IMR-90 (cell line): ENCODE measurements around the gene CD6. TPM values are rescaled to one million over a fixed set of nuclear protein-coding genes. Genes with fewer than 3 reads are reported as not detected.

Experiments
- ATAC-seq: fragments of 200-7000 bp; cut with Tn5 transposase; 2 replicates; pipeline ENCODE4 v1.9.1; 2020; ENCODE audit warnings: low read depth, mild to moderate bottlenecking, moderate library complexity
- BruUV-seq: library from RNA; stranded (reverse); fragments of 400-500 nt; replicated peaks from 2 replicates; lab custom pipeline; 2021; lab: Mats Ljungman, UMichigan
- CTCF ChIA-PET: fragments of 300-600 bp; formaldehyde crosslinking; extraction: SDS; loops from one replicate; lab custom pipeline; 2021; ENCODE audit warnings: antibody characterized with exemption; lab: Yijun Ruan, JAX
- POLR2A ChIA-PET: fragments of 300-600 bp; sonication (Branson Sonifier 250); formaldehyde crosslinking; loops from one replicate; lab custom pipeline; 2022; ENCODE audit warnings: antibody characterized with exemption; ENCODE audit not compliant: unreplicated experiment; lab: Charles Lee
- DNase-seq: peaks from one replicate; pipeline ENCODE4 v3.0.0; 2013
- H2AFZ ChIP-seq: replicated peaks from 2 replicates; pipeline ENCODE3; 2013; ENCODE audit warnings: low read length, mild to moderate bottlenecking; ENCODE audit not compliant: poor library complexity
- H2AK5ac ChIP-seq: 2 replicates; pipeline ENCODE4 v1.6.1; 2013; ENCODE audit warnings: low read depth, low read length, inconsistent platforms
- H2AK9ac ChIP-seq: replicated peaks from 2 replicates; pipeline ENCODE3; 2013; ENCODE audit warnings: mild to moderate bottlenecking, low read depth, low read length, moderate library complexity; ENCODE audit not compliant: poor library complexity
- H2BK120ac ChIP-seq: 2 replicates; pipeline ENCODE4 v1.6.1; 2013; ENCODE audit warnings: low read depth, low read length, inconsistent platforms
- H2BK15ac ChIP-seq: 3 replicates; pipeline ENCODE4 v1.6.1; 2013; ENCODE audit warnings: low read depth, low read length, inconsistent platforms
- H2BK20ac ChIP-seq: 2 replicates; pipeline ENCODE4 v1.6.1; 2013; ENCODE audit warnings: low read depth, mild to moderate bottlenecking, inconsistent platforms, low read length, moderate library complexity
- H2BK5ac ChIP-seq: 2 replicates; pipeline ENCODE4 v1.6.1; 2013; ENCODE audit warnings: mild to moderate bottlenecking, low read depth, low read length, inconsistent platforms; ENCODE audit not compliant: poor library complexity, severe bottlenecking
- H3K14ac ChIP-seq: replicated peaks from 2 replicates; pipeline ENCODE4 v1.6.1; 2013; ENCODE audit warnings: low read depth, low read length, inconsistent platforms
- H3K18ac ChIP-seq: 2 replicates; pipeline ENCODE4 v1.6.1; 2013; ENCODE audit warnings: low read depth, low read length, control low read depth
- H3K23ac ChIP-seq: 2 replicates; pipeline ENCODE4 v1.6.1; 2013; ENCODE audit warnings: low read depth, low read length, inconsistent platforms
- H3K27ac ChIP-seq: 2 replicates; pipeline ENCODE4 v1.5.1; 2013; ENCODE audit warnings: mild to moderate bottlenecking, control low read depth, low read length; ENCODE audit not compliant: insufficient read depth
- H3K27me3 ChIP-seq: 2 replicates; pipeline ENCODE4 v1.6.1; 2013; ENCODE audit warnings: low read length; ENCODE audit not compliant: control insufficient read depth, insufficient read depth
- H3K36me3 ChIP-seq: 2 replicates; pipeline ENCODE4 v1.6.1; 2013; ENCODE audit warnings: low read length, mixed read lengths; ENCODE audit not compliant: control insufficient read depth, insufficient read depth
- H3K4ac ChIP-seq: 2 replicates; pipeline ENCODE4 v1.6.1; 2013; ENCODE audit warnings: low read depth, low read length, inconsistent platforms
- H3K4me1 ChIP-seq: 2 replicates; pipeline ENCODE4 v1.6.1; 2013; ENCODE audit warnings: low read length, mixed read lengths; ENCODE audit not compliant: control insufficient read depth, insufficient read depth
- H3K4me2 ChIP-seq: 2 replicates; pipeline ENCODE4 v1.6.1; 2013; ENCODE audit warnings: low read depth, mild to moderate bottlenecking, control low read depth, low read length, moderate library complexity
- H3K4me3 ChIP-seq: 2 replicates; pipeline ENCODE4 v1.5.1; 2013; ENCODE audit warnings: low read depth, mild to moderate bottlenecking, control low read depth, low read length, moderate library complexity; ENCODE audit not compliant: insufficient read depth
- H3K56ac ChIP-seq: 2 replicates; pipeline ENCODE4 v1.6.1; 2013; ENCODE audit warnings: low read length, inconsistent platforms; ENCODE audit not compliant: insufficient read depth; ENCODE audit errors: extremely low read depth
- H3K79me1 ChIP-seq, 2 experiments: 2 replicates each; pipeline ENCODE4 v1.6.1; 2013; ENCODE audit warnings: low read length in 2 of 2, inconsistent platforms in 1 of 2, low read depth in 1 of 2
- H3K9ac ChIP-seq: 2 replicates; pipeline ENCODE4 v1.6.1; 2013; ENCODE audit warnings: low read depth, low read length, control low read depth
- H3K9me1 ChIP-seq: 2 replicates; pipeline ENCODE4 v1.6.1; 2013; ENCODE audit warnings: low read length, inconsistent platforms; ENCODE audit not compliant: insufficient read depth
- H3K9me3 ChIP-seq: 2 replicates; pipeline ENCODE4 v1.6.1; 2013; ENCODE audit warnings: low read length; ENCODE audit not compliant: control insufficient read depth, insufficient read depth
- H4K20me1 ChIP-seq: 2 replicates; pipeline ENCODE4 v1.6.1; 2013; ENCODE audit warnings: low read length, inconsistent platforms; ENCODE audit not compliant: insufficient read depth
- H4K5ac ChIP-seq: 2 replicates; pipeline ENCODE4 v1.6.1; 2013; ENCODE audit warnings: mild to moderate bottlenecking, low read depth, low read length, control low read depth
- H4K8ac ChIP-seq, 2 experiments: 2 replicates each; pipeline ENCODE4 v1.6.1; 2013; ENCODE audit warnings: low read depth in 2 of 2, low read length in 2 of 2, control low read depth in 1 of 2, inconsistent platforms in 1 of 2
- H4K91ac ChIP-seq: 2 replicates; pipeline ENCODE4 v1.6.1; 2013; ENCODE audit warnings: low read depth, low read length, inconsistent platforms; ENCODE audit not compliant: insufficient read depth
- CEBPB ChIP-seq: IDR thresholded peaks from 2 replicates; pipeline ENCODE4 v1.6.1; 2012; ENCODE audit warnings: low read depth, low read length, improper control_type of control experiment
- FOS ChIP-seq: fragments of 150-350 bp; IDR thresholded peaks from 2 replicates; pipeline ENCODE4 v1.6.1; 2016; ENCODE audit warnings: low read depth, low read length
- MAZ ChIP-seq: IDR thresholded peaks from 2 replicates; pipeline ENCODE4 v1.6.1; 2012; ENCODE audit warnings: low read depth, mild to moderate bottlenecking, low read length, improper control_type of control experiment, moderate library complexity, borderline replicate concordance
- NFE2L2 ChIP-seq: fragments of 150-350 bp; IDR thresholded peaks from 2 replicates; pipeline ENCODE4 v1.6.1; 2016; ENCODE audit warnings: low read depth, mild to moderate bottlenecking, low read length
- RAD21 ChIP-seq: IDR thresholded peaks from 2 replicates; pipeline ENCODE4 v1.6.1; 2012; ENCODE audit warnings: low read length, improper control_type of control experiment
- RFX5 ChIP-seq: IDR thresholded peaks from 2 replicates; pipeline ENCODE4 v1.8.0; 2012; ENCODE audit warnings: low read depth, mild to moderate bottlenecking, low read length, moderate library complexity
- WGBS, 2 experiments: methylation state at CpG; one replicate each; pipeline versions ENCODE4 v1.1.5 to v1.1.7; 2013; ENCODE audit warnings: missing lambda C conversion rate in 2 of 2; ENCODE audit not compliant: insufficient read length in 1 of 2; ENCODE audit errors: extremely low coverage in 2 of 2; 5-methylcytosine and 5-hydroxymethylcytosine counted together
- dilution Hi-C: fragments of 300-500 bp; cut with HindIII; formaldehyde crosslinking; loops from one replicate; pipeline ENCODE4 v1.14.3; 2018; ENCODE audit warnings: low sequenced_read_pairs; ENCODE audit not compliant: unreplicated experiment
- in situ Hi-C: fragments of 300-500 bp; cut with MboI; formaldehyde crosslinking; loops from 3 replicates; pipeline ENCODE4 v1.14.3; 2019; ENCODE audit warnings: low sequenced_read_pairs, inconsistent platforms, mixed read lengths
- intact Hi-C: fragments of 100-400 bp; cut with micrococcal nuclease; formaldehyde crosslinking; loops from 2 replicates; pipeline ENCODE4 v1.10.0; 2022
- polyA plus RNA-seq, 3 experiments: library from polyadenylated mRNA; depleted of rRNA; stranded (reverse); fragments of >200 nt; gene quantifications; 2 replicates each; pipeline ENCODE4 v1.2.3, GENCODE V29; 2012; ENCODE audit warnings: low replicate concordance in 1 of 3
- total RNA-seq: library from RNA; depleted of rRNA; stranded (reverse); fragments of >200 nt; gene quantifications from 2 replicates; pipeline ENCODE4 v1.2.3, GENCODE V29; 2012
- TF ChIP-seq, protein P1 (sequence below): fragments of 150-350 bp; IDR thresholded peaks from 2 replicates; pipeline ENCODE4 v1.6.1; 2016; ENCODE audit warnings: low read depth, mild to moderate bottlenecking, low read length, moderate library complexity, borderline replicate concordance

Gene CD6
- total and polyA plus RNA-seq, 2 of the 4 experiments (the other 2 are of a cell fraction): not detected

DNA sequence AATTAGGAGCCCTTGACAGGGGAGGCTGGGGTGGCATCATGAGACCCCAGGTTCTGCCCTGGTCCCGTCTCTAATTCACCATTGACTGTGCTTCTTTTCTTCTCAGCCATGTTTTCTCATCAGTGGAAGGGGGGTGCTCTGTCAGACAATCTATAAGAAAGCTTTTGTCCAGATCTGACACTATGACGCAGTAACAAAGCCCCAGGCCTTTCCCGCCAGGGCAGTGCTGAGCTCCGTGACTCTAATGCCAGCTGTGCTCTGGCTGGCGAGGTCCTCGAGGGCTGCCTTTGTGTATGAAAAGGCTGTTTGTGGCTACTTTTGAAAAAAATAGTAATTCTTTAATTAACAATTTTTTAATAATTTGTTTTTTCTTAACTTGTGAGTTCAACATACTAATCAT is 3.2 kb downstream of the CD6 start:
- no peaks in the 10 kb centered on the region for H3K79me1 ChIP-seq
- H2BK120ac ChIP-seq: no peak overlapping the region
- intact Hi-C loops: no loop called here
- TF ChIP-seq NFE2L2: no peak
- no peak for TF ChIP-seq CEBPB
- TF ChIP-seq RAD21: no peak
- no peak for TF ChIP-seq RFX5
- TF ChIP-seq, protein P1, sequence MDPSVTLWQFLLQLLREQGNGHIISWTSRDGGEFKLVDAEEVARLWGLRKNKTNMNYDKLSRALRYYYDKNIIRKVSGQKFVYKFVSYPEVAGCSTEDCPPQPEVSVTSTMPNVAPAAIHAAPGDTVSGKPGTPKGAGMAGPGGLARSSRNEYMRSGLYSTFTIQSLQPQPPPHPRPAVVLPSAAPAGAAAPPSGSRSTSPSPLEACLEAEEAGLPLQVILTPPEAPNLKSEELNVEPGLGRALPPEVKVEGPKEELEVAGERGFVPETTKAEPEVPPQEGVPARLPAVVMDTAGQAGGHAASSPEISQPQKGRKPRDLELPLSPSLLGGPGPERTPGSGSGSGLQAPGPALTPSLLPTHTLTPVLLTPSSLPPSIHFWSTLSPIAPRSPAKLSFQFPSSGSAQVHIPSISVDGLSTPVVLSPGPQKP: no peak
- no peak for TF ChIP-seq MAZ
- TF ChIP-seq FOS: no peak
- H2BK5ac ChIP-seq: no peak overlapping the region
- no peak overlapping the region for H2AK9ac ChIP-seq
- H3K9ac ChIP-seq: no peak overlapping the region
- H3K14ac ChIP-seq: no peak overlapping the region
- H2BK20ac ChIP-seq: no peak overlapping the region
- H3K27ac ChIP-seq: no peak overlapping the region
- no peak overlapping the region for H3K4me2 ChIP-seq
- H3K4me3 ChIP-seq: no peak overlapping the region
- H3K56ac ChIP-seq: no peak overlapping the region
- no peak overlapping the region for H2BK15ac ChIP-seq
- in situ Hi-C loops: no loop called here
- no peak overlapping the region for H3K23ac ChIP-seq
- H3K9me3 ChIP-seq: no peaks in the 10 kb centered on the region
- DNase-seq (no peak), ATAC-seq (no peak)
- H2AK5ac ChIP-seq: no peak overlapping the region
- H3K18ac ChIP-seq: no peak overlapping the region
- peaks cover 46% of the 10 kb centered on the region for H3K27me3 ChIP-seq
- no peaks in the 10 kb centered on the region for H4K20me1 ChIP-seq
- dilution Hi-C loops: no loop called here
- H2AFZ ChIP-seq: no peak overlapping the region
- no peaks in the 10 kb centered on the region; the same call in 1 of the 2 replicates for H3K9me1 ChIP-seq
- H3K4ac ChIP-seq: no peak overlapping the region
- H4K8ac ChIP-seq: no peak overlapping the region
- H3K4me1 ChIP-seq: no peaks in the 10 kb centered on the region; the same call in 1 of the 2 replicates
- ChIA-PET POLR2A (no interaction called here), CTCF (no interaction called here)
- H4K91ac ChIP-seq: no peak overlapping the region
- WGBS, 2 experiments: 90% methylated on average over 2 of the region's 6 CpGs; no CpG with 5 or more reads in 1 of the 2 experiments
- no peak overlapping the region for H4K5ac ChIP-seq
- no TSS peak for BruUV-seq
- H3K36me3 ChIP-seq: no peaks in the 10 kb centered on the region
